ENCODE data around the gene URGCP. TPM values are rescaled to one million over a fixed set of nuclear protein-coding genes. Genes with fewer than 3 reads are reported as not detected.

URGCP gene
- total and polyA plus RNA-seq, 2 experiments from 2014 or later, result 7.2 to 13.2 TPM

- no peak overlapping the region for H3K4me3 ChIP-seq
- Mint-ChIP-seq H3K4me1 (peaks cover 30% of the 10 kb centered on the region), H3K9me3 (no peaks in the 10 kb centered on the region; the same call in 1 of the 3 replicates), H3K27me3 (ENCODE audit: insufficient read depth, low read depth, poor library complexity) (peaks cover 22% of the 10 kb centered on the region), H3K4me3 (no peak overlapping the region), H3K27ac (no peak overlapping the region), H3K36me3 (ENCODE audit: low read depth) (peaks cover 27% of the 10 kb centered on the region)
- peaks cover 5% of the 10 kb centered on the region; the same call in 1 of the 2 replicates for H3K9me2 ChIP-seq (ENCODE audit: insufficient read depth)
- H3K27me3 ChIP-seq (ENCODE audit: insufficient read depth), result no peaks in the 10 kb centered on the region
- H3K79me2 ChIP-seq (replicated peaks; ENCODE audit: insufficient read depth), result peaks cover 4% of the 10 kb centered on the region
- no peaks in the 10 kb centered on the region for H3K36me3 ChIP-seq (ENCODE audit: insufficient read depth)
- DNase-seq (ENCODE audit: low spot score), result no peak
- H4K20me1 ChIP-seq (replicated peaks; ENCODE audit: insufficient read depth), result no peaks in the 10 kb centered on the region
- ATAC-seq, result no peak
- H3K4me2 ChIP-seq, result no peak overlapping the region
- TF ChIP-seq ZNF462 (CRISPR knock-in tag; IDR thresholded peaks at IDR 0.05) (no peak), CTCF (conservative IDR thresholded peaks at IDR 0.05; ENCODE audit: low read depth in 2 of 2) (no peak), ZNF114 (CRISPR knock-in tag; IDR thresholded peaks at IDR 0.05) (no peak), POLR2AphosphoS5 (IDR thresholded peaks at IDR 0.05; ENCODE audit: low read depth) (no peak), CREB1 (CRISPR knock-in tag; IDR thresholded peaks at IDR 0.05; ENCODE audit: low read depth) (no peak), ZNF331 (CRISPR knock-in tag; IDR thresholded peaks at IDR 0.05; ENCODE audit: low read depth) (no peak), EZH2phosphoT487 (IDR thresholded peaks at IDR 0.05; ENCODE audit: unreplicated experiment) (no peak), EZH2 (IDR thresholded peaks at IDR 0.05; ENCODE audit: low read depth, unreplicated experiment) (no peak), JUNB (IDR thresholded peaks at IDR 0.05; ENCODE audit: unreplicated experiment) (no peak), STAT1 (IDR thresholded peaks at IDR 0.05; ENCODE audit: unreplicated experiment) (no peak), NANOG (IDR thresholded peaks at IDR 0.05; ENCODE audit: borderline replicate concordance) (no peak), ETS1 (IDR thresholded peaks at IDR 0.05) (no peak), REST (IDR thresholded peaks at IDR 0.05; ENCODE audit: unreplicated experiment) (no peak)
- no peak overlapping the region for H3K27ac ChIP-seq (ENCODE audit: low read depth)
- peaks cover 20% of the 10 kb centered on the region for H3K4me1 ChIP-seq (ENCODE audit: insufficient read depth)
- H3F3A ChIP-seq (replicated peaks; ENCODE audit: low read depth), result 0 out of 2 replicates have a peak, but pooled peaks cover 2% of the 10 kb centered on the region
- no peak overlapping the region for H2AFZ ChIP-seq
These were observed 33.1 kb downstream of the URGCP start for GRCh38 chr7:43873300-43873699.

All from GM23338 (cell line).